RWPE1 (cell line): ENCODE measurements around the gene TSC22D3.
A peak's percentile ranks its signal among the peaks of the same experiment; 100 is the strongest.

ENCODE experiments used
- CTCF ChIA-PET: fragments of 350-600 bp; sonication (Branson Sonifier 250); formaldehyde crosslinking; extraction: SDS; loops from one replicate; lab custom pipeline; 2021; lab: Yijun Ruan, JAX
- POLR2A ChIA-PET: fragments of 400-600 bp; formaldehyde crosslinking; extraction: SDS; loops from one replicate; lab custom pipeline; 2020; ENCODE audit warnings: antibody characterized with exemption; ENCODE audit not compliant: low non-redundant PET; lab: Yijun Ruan, JAX
- DNase-seq: peaks from one replicate; pipeline ENCODE4 v3.0.0; 2012; ENCODE audit warnings: low spot score
- H3K27ac ChIP-seq: fragments of 450-650 bp; 2 replicates; pipeline ENCODE4 v1.5.1; 2017
- TF ChIP-seq, protein P1 (sequence below): fragments of 450-650 bp; conservative IDR thresholded peaks from 2 replicates; pipeline ENCODE4 v1.5.1; 2017; ENCODE audit warnings: low read depth, mild to moderate bottlenecking

The TSC22D3 gene

DNA sequence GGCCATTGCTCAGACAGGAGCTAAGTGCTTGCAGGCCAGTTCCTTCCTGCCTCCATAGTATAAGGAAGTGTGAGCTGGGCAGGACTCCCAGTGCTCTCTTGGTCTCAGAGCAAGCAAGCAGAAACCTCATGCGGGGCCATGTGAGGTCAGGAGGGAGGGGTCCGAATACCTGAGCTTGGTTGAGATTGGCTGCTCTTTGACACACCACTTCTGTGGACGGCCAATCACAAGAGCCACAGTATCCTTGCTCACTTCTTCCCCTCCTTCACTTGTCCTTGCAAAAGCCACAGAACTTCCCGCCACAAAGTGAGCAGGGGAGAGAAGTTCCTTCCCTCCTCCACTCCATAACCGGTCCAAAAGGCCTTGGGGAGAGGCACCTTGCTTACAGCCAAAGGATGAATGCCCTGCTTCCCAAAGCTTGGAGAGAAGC is 90.6 kb downstream of the TSC22D3 start:
- peak overlapping the region; percentile 94 for H3K27ac ChIP-seq
- DNase-seq: peak; percentile 67
- CTCF ChIA-PET: interaction anchor here (0.7 kb wide), 1 partner anchor 117 kb away, joined by 7 read pairs; no protein-coding TSS in a partner anchor
- POLR2A ChIA-PET: no interaction called here
- TF ChIP-seq, protein P1, sequence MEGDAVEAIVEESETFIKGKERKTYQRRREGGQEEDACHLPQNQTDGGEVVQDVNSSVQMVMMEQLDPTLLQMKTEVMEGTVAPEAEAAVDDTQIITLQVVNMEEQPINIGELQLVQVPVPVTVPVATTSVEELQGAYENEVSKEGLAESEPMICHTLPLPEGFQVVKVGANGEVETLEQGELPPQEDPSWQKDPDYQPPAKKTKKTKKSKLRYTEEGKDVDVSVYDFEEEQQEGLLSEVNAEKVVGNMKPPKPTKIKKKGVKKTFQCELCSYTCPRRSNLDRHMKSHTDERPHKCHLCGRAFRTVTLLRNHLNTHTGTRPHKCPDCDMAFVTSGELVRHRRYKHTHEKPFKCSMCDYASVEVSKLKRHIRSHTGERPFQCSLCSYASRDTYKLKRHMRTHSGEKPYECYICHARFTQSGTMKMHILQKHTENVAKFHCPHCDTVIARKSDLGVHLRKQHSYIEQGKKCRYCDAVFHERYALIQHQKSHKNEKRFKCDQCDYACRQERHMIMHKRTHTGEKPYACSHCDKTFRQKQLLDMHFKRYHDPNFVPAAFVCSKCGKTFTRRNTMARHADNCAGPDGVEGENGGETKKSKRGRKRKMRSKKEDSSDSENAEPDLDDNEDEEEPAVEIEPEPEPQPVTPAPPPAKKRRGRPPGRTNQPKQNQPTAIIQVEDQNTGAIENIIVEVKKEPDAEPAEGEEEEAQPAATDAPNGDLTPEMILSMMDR: no peak

DNA sequence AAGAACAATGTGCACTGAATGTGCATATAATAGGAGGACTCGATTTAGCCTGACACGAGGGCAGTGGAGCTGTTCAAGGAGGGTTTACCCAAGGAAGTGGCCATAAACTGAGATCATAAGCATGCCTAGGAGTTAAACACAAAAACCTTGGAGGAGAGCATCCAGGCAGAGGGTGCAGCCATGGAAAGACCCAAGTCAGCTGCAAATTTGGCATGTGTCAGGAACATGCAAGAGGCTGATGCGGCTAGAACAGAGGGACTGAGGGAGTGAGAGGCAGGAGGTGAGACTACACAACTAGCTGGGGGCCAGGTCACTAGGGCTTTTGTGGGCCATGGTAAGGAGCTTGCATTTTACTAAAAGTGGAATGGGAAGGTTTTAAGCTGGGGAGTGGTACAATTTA is 91.7 kb downstream of the TSC22D3 start:
- TF ChIP-seq, protein P1: no peak
- POLR2A ChIA-PET: no interaction called here
- peak overlapping the region; percentile 94 for H3K27ac ChIP-seq
- CTCF ChIA-PET: interaction anchor here (1.5 kb wide), 1 partner anchor 93 kb away, joined by 3 read pairs; the partner anchor contains the start of gene NCBP2L
- no peak for DNase-seq

DNA sequence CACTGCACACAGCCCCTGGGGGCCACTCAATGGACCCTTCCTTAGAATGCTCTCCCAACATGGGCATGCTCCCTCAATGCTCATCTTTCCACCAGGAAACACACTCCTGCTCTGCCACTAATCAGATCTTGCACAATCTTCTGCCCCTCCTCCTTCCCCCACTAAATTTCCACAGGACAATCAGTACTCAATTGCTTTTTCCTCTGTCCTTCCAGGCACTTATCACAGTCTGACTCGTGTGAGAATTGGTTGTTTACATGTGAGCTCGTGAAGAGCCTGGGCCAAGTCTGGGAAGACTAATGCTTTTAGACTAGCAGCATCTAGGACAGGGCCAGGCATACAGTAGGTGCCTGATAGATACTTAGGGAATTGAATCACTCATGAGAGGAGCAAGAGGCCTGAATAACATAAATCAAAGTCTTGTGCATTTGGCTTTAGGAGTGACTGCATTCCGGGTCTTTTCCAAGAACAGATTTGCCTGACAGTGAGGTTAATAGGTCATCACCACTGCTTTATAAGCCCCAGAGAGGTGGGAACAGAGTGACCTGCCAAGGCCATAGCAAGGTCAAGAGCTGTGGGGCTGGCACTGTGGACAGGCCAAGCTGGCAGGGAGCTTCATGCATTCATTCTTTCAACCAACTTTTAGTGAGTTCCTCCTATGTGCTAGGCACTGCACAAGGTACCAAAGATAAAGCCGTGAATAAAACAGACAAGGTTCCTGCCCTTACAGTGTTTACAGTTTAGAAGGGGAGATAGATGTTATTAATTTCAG is 92.3 kb downstream of the TSC22D3 start:
- DNase-seq: no peak
- CTCF ChIA-PET: interaction anchor here (1.5 kb wide), 1 partner anchor 94 kb away, joined by 3 read pairs; the partner anchor contains the start of gene NCBP2L
- peak overlapping the region; percentile 94 for H3K27ac ChIP-seq
- POLR2A ChIA-PET: no interaction called here
- TF ChIP-seq, protein P1: no peak

DNA sequence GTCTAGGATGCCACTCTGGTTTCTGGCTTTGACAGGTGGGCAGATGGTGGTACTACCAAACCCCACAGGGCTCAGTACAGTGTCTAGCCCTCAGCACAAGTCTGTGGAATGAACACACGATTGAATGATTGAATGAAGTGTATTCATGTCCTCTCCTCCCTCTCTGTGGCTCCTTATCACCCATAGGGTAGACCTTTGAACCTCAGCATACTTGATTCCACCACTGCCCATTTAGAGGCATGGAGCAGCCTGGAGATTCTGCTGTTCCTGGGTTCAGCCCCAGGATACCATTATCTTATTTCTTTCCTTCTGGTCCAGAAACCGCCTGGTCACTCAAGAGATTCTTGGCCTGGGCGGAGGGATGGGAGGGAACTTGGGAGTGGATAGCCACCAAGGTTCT is 93.3 kb downstream of the TSC22D3 start:
- H3K27ac ChIP-seq: peak overlapping the region; percentile 94
- TF ChIP-seq, protein P1: no peak
- ChIA-PET POLR2A (no interaction called here), CTCF (no interaction called here)
- DNase-seq: no peak

DNA sequence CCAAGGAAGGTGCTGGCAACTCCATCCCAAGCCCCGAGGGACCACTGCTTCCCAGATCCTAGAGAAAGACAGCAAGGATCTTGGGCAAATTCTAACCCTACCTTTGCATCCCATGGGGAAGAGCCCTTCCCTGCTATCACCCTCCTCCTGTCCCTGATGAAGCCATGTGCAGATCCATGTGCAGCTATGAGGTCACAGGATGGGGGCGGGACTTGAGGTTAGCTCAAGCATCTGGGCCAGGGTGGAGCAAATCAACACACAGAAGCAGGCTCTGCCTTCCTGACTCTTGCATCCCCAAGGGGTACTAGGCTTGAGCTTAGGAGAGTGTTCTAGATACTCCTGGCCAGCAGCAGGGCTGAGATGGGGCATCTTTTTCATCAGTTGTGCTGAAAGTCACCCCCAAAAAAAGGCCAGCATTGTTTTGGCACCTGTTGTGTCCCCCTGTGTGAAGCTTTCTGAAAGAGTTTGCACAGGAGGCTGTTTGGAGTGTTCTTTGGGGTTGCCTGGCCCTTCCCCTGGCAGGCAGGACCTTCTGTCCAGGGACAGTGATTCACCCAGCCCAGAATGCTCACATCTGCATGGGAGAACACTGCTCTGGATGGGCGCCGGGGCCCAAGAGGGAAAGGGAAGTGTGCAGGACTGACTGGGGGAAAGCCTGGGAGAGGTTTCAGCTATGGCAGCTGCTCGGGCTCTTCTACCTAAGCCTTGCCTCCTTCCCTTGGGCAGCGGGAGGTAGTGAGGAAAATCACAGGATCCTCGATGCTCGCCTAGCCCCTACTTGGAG is 96.4 kb downstream of the TSC22D3 start:
- ChIA-PET CTCF (no interaction called here), POLR2A (no interaction called here)
- TF ChIP-seq, protein P1: no peak
- H3K27ac ChIP-seq: peak overlapping the region; percentile 99
- no peak for DNase-seq

- ChIA-PET CTCF (interaction anchor here (0.8 kb wide), 1 partner anchor 39 kb away, joined by 4 read pairs; no protein-coding TSS in a partner anchor), POLR2A (no interaction called here)
- TF ChIP-seq, protein P1: no peak
- DNase-seq: no peak
- H3K27ac ChIP-seq: peak overlapping the region; percentile 99
Measured at GRCh38 chrX:107677909-107678308, 97.7 kb downstream of the TSC22D3 start.
